Mesenteric fat pad (tissue), 1 donor: ENCODE measurements around the gene ZNF548. TPM values are rescaled to one million over a fixed set of nuclear protein-coding genes. Genes with fewer than 3 reads are reported as not detected.

Source experiments
- DNase-seq: peaks from one replicate; pipeline ENCODE4 v3.0.0-alpha.2; 2020; ENCODE audit warnings: low spot score
- total RNA-seq: library from RNA; stranded (reverse); fragmentation: NEBNext Ultra II Directional; extraction: Animal tissue kit (Norgen Biotek cat#: 25700); gene quantifications from one replicate; pipeline ENCODE4 v1.2.1, GENCODE V29; 2021
- donor health status: DM: yes; HTN: yes; CAD: no.

Gene ZNF548
- total RNA-seq, 1 donor from 2014 or later, result 13.9 TPM

GRCh38 chr19:57395710-57396109 is 6.1 kb downstream of the ZNF548 start:
- DNase-seq, result peak; percentile 22

DNA sequence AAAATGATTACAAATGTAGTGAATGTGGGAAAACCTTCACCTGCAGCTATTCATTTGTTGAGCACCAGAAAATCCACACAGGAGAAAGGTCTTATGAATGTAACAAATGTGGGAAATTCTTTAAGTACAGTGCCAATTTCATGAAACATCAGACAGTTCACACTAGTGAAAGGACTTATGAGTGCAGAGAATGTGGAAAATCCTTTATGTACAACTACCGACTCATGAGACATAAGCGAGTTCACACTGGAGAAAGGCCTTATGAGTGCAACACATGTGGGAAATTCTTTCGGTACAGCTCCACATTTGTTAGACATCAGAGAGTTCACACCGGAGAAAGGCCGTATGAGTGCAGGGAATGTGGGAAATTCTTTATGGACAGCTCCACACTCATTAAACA is 9.2 kb downstream of the ZNF548 start:
- DNase-seq, result no peak

DNA sequence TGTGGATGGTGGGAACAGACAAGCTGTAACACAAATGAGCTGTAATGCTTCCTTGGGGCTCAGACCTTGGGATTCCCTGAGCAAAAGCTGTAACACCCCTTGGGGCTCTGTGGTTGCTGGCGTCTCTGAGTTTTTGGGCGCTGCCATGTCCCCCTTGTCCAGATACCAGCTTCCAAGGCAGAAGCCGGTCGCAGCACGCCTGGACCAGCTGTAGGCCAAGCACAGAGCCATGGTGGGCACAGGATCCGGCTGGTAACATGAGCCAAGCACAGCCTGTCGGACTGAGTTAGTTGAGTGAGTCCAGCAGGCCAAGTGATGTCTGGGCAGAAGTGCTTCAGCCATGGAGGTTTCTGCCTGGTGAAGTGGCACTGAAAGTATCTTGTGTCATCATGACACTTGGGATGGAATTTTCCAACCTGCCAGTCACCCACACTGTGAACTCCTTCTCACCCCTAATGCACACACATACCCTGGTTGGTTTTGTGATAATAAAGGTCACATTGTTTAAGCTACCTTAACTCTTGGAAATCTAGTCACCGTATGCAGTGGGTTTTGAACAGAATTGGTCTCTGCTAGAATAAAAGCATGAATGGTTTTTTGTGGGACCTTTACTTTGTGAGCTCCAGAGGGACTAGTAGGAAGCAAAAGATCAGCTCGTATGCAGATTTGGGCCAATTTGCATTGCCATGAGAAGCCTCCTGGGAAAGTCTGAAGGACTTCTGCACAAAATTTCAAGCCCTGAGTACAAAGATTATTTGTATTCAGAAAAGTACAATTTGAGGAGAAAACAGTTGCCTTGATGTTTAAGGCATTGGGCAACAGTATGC is 14.3 kb downstream of the ZNF548 start:
- DNase-seq, result no peak

- DNase-seq, result no peak
Observed at GRCh38 chr19:57406516-57407123, 17.0 kb downstream of the ZNF548 start.

DNA sequence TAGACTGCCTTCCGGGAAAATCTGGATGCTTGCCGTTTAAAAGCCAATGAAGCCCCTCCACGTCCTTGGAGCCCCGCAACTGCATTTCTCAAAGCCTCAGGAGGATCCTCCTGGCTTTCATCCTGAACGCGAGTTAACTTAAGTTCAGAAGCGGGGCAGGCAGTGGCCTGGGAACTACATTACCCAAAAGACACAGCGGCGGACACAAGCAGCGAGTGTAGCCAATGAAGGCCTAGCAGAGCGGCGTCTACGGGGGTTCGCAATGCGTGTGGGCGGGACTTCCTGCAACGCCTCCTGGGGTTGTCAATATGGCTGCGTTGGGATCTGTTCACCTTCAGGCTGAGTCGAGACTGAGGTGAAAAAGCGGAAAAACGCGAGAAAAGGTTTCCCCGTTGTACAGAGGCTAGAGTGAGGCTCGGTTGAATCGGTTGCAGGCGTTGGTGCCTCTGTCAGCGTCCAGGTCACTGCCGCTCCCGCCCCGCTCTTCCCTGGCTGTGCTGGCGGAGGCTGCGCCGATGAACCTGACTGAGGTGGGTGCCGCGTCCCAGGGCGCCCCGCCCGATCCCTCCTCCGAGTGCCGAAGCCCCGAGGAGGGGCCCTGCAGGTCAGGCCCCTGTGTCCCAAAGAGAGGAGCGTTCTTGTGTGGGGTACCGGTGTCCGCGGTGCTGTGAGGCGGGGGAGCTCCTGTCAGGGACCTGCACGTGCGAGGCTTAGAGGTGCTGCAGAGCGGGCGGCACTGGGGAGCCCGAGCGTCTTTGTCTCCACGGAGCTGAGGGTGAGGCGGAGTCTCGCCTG is 21.4 kb downstream of the ZNF548 start, which contains the start of gene ZNF17:
Gene ZNF17 (plus strand): TSS at position 285 of the 795 bp plus-strand sequence. CDS start 2,455 bp downstream, outside the sequence.
- DNase-seq, result peak; percentile 96

DNA sequence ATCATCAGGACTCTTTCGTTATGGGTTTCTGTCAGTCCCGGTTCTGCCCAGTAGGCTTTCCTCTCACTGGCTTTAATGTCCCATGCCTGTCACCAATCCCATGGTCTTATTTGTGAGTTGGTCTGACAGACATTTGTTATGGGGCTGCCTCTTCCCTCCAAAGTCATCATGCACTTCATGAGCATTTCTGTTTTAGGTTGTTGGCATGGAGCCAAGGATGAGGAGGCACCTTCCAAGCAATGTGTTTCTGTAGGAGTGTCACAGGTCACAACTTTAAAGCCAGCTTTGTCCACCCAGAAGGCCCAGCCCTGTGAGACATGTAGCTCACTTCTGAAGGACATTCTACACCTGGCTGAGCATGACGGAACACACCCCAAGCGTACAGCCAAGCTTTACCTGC is 29.8 kb downstream of the ZNF548 start:
- DNase-seq, result peak; percentile 57

- DNase-seq, result no peak
Observed at GRCh38 chr19:57421037-57421436, 31.4 kb downstream of the ZNF548 start.

GRCh38 chr19:57434386-57435061 is 44.9 kb downstream of the ZNF548 start:
- DNase-seq, result no peak

GRCh38 chr19:57435062-57435978 is 45.7 kb downstream of the ZNF548 start, which contains the start of gene ZNF749:
Gene ZNF749, plus strand, starts transcription at chr19:57435325. Its CDS starts 254 bp downstream, at chr19:57435579.
- peak; percentile 97 for DNase-seq

DNA sequence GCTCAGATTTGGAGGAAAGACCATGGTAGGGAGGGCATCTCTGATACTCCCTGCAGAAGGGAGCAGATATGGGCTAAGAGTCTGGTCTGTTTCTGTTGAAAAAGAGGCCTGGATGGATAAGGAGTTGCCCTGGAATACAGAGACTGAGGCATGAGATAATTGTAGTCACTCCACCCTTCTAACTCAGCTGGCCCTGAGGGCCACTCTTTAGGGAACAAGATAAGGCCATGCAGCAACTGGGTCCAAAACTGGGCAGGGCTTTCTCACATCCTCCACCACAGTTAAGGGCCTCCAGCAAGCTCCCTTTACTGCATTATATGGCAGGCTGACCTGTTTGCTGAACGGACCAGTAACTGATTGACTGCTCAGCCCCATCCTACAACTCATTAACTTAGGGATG is 46.8 kb downstream of the ZNF548 start:
- no peak for DNase-seq

- no peak for DNase-seq
Observed at GRCh38 chr19:57437931-57438330, 48.3 kb downstream of the ZNF548 start.

- no peak for DNase-seq
Observed at GRCh38 chr19:57438925-57439324, 49.3 kb downstream of the ZNF548 start.

GRCh38 chr19:57441979-57442752 is 52.5 kb downstream of the ZNF548 start:
- no peak for DNase-seq

- DNase-seq, result no peak
Observed at GRCh38 chr19:57443121-57443696, 53.6 kb downstream of the ZNF548 start.

GRCh38 chr19:57452307-57452706 is 62.7 kb downstream of the ZNF548 start:
- no peak for DNase-seq
